Measurements from ENCODE around the gene ENTPD8.

ENTPD8 gene

DNA sequence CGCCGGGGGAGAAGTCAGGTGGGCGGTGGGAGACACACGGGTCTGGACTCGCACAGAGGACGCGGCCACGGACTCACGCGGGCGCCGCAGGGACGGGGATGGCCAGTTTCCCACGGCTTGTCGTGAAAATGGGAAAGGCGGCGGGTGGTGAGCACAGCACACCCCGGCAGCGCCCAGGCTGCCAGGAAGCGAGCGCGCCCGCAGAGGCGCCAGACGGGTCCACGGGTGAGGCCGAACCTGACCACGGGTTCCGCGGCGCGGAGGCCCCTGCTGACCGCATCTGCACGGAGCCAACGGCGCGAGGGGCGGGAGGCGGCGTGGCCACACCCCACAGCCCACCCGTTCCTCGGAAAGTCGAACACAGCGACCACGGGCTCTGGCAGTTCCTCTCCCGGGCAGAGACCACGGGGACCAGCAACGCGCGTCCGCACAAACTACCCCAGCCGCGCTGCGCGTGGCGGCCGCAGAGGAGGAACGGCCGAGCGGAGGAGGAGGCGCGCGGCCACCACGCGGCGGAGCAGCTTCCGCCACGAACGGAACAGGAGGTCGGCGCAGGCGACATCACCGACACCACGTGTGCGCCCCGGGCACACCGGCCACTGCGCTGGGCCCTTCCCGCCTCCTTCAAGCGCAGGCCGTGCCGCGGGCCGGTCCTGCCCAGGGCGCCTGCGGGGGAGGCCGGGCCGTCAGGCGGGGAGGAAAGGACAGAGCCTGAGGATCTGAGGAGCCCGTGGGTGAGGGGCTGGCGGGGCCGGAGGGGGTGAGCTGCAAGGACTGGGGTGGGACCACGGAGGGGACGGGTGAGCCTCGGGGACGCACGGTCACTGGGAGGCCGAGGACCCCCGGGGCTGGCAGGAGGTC is 23.8 kb downstream of the ENTPD8 start:
- Histone ChIP-seq H3K27me3 (ENCODE audit: insufficient read depth, poor library complexity, severe bottlenecking) (no peaks in the 10 kb centered on the region), H3K4me3 (ENCODE audit: severe bottlenecking) (peak overlapping the region; percentile 8), H3K9me3 (ENCODE audit: severe bottlenecking) (no peaks in the 10 kb centered on the region), H3K27ac (ENCODE audit: poor library complexity, severe bottlenecking) (no peak overlapping the region), H3K36me3 (ENCODE audit: low read depth) (0 out of 2 replicates have a peak, but pooled peaks cover 5% of the 10 kb centered on the region), H3K4me1 (ENCODE audit: insufficient read depth, poor library complexity, severe bottlenecking) (peaks cover 12% of the 10 kb centered on the region)
- TF ChIP-seq, protein P1, sequence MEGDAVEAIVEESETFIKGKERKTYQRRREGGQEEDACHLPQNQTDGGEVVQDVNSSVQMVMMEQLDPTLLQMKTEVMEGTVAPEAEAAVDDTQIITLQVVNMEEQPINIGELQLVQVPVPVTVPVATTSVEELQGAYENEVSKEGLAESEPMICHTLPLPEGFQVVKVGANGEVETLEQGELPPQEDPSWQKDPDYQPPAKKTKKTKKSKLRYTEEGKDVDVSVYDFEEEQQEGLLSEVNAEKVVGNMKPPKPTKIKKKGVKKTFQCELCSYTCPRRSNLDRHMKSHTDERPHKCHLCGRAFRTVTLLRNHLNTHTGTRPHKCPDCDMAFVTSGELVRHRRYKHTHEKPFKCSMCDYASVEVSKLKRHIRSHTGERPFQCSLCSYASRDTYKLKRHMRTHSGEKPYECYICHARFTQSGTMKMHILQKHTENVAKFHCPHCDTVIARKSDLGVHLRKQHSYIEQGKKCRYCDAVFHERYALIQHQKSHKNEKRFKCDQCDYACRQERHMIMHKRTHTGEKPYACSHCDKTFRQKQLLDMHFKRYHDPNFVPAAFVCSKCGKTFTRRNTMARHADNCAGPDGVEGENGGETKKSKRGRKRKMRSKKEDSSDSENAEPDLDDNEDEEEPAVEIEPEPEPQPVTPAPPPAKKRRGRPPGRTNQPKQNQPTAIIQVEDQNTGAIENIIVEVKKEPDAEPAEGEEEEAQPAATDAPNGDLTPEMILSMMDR (IDR thresholded peaks at IDR 0.05; ENCODE audit: poor library complexity, severe bottlenecking), result no peak
- DNase-seq (ENCODE audit: low spot score) (peak; percentile 65), ATAC-seq (ENCODE audit: low read depth) (peak; percentile 22; the same call in 1 of the 3 replicates)

DNA sequence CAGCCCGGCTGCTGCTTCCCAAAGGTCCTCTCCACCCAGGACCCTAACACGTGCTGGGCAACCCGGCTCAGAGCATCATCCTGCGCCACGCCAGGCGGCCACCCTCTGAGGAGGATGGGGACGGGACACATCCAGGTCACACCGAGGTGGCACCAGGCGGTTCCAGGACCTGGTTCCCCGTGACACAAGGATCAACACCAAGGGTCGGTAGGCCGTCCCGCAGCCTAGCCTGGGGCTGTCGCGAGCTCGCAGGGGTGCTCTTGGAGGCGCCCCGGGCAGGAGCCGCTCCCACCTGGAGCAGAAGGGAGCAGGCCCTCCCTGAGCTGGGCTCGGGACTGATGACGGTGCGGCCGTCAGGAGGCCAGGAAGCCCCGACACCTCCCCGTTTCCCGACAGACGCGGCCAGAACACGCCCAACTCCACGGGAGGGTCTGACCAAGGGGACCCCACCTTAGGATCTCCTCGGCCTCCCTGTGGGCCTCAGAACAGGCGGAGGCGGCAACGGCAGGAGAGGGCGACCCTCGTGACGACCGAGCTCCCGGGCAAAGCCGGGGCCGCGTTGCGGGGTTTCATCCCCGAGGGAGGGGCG is 24.5 kb downstream of the ENTPD8 start:
- TF ChIP-seq, protein P1 (IDR thresholded peaks at IDR 0.05; ENCODE audit: poor library complexity, severe bottlenecking), result no peak
- Histone ChIP-seq H3K9me3 (ENCODE audit: severe bottlenecking) (no peaks in the 10 kb centered on the region), H3K36me3 (ENCODE audit: low read depth) (0 out of 2 replicates have a peak, but pooled peaks cover 5% of the 10 kb centered on the region), H3K4me1 (ENCODE audit: insufficient read depth, poor library complexity, severe bottlenecking) (peaks cover 19% of the 10 kb centered on the region), H3K4me3 (ENCODE audit: severe bottlenecking) (no peak overlapping the region), H3K27me3 (ENCODE audit: insufficient read depth, poor library complexity, severe bottlenecking) (no peaks in the 10 kb centered on the region), H3K27ac (ENCODE audit: poor library complexity, severe bottlenecking) (no peak overlapping the region)
- no peak for ATAC-seq (ENCODE audit: low read depth)
- DNase-seq (ENCODE audit: low spot score), result no peak

DNA sequence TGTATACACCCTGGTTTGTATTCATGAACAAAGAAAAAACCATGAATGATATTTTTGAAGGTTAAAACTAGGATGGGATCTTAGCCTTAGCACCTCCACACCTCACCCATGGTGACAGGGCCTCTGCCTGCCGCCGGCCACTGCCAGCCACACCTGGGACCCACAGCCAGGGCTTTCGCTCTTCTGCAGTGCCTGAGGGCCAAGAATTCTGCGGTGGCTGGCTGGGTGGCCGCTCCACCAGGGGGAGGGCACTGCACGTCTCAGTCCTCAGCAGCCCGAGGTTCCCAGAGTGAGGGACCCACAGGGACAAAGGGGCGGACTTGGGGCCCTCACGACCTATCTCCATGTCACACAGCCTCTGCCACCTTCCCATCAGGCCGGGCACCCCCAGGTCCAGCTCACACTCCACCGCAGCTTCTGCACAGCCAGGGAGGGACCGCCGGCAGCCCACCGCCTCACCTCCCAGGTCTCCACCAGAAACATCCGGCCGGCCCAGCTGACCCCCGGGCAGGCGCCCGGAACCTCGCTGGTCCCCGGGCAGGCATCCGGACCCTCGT is 25.1 kb downstream of the ENTPD8 start:
- no peak for DNase-seq (ENCODE audit: low spot score)
- ATAC-seq (ENCODE audit: low read depth), result no peak
- Histone ChIP-seq H3K27ac (ENCODE audit: poor library complexity, severe bottlenecking) (no peak overlapping the region), H3K27me3 (ENCODE audit: insufficient read depth, poor library complexity, severe bottlenecking) (no peaks in the 10 kb centered on the region), H3K9me3 (ENCODE audit: severe bottlenecking) (no peaks in the 10 kb centered on the region), H3K36me3 (ENCODE audit: low read depth) (0 out of 2 replicates have a peak, but pooled peaks cover 5% of the 10 kb centered on the region), H3K4me3 (ENCODE audit: severe bottlenecking) (no peak overlapping the region), H3K4me1 (ENCODE audit: insufficient read depth, poor library complexity, severe bottlenecking) (peaks cover 22% of the 10 kb centered on the region)
- TF ChIP-seq, protein P1 (IDR thresholded peaks at IDR 0.05; ENCODE audit: poor library complexity, severe bottlenecking), result no peak

DNA sequence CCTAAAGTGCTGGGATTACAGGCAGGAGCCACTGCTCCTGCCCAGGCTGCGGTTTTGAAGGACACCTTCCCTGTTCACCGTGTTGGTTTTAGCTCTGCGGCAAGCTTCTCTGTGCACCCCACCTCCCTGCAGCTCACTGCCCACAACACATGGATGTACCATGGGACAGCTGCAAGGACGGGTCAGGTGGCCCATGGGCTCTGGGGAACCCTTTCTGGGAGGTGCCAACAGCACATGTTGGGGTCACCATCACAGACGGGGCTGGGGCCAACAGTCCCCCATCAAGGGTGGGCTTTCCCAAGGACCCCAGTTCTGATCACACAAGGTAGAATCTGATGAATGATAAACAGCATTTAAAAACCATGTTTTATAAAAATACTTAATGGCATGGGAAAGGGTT is 25.7 kb downstream of the ENTPD8 start:
- Histone ChIP-seq H3K27me3 (ENCODE audit: insufficient read depth, poor library complexity, severe bottlenecking) (no peaks in the 10 kb centered on the region), H3K27ac (ENCODE audit: poor library complexity, severe bottlenecking) (no peak overlapping the region), H3K9me3 (ENCODE audit: severe bottlenecking) (no peaks in the 10 kb centered on the region), H3K4me1 (ENCODE audit: insufficient read depth, poor library complexity, severe bottlenecking) (peaks cover 29% of the 10 kb centered on the region), H3K36me3 (ENCODE audit: low read depth) (0 out of 2 replicates have a peak, but pooled peaks cover 5% of the 10 kb centered on the region), H3K4me3 (ENCODE audit: severe bottlenecking) (no peak overlapping the region)
- DNase-seq (ENCODE audit: low spot score), result no peak
- TF ChIP-seq, protein P1 (IDR thresholded peaks at IDR 0.05; ENCODE audit: poor library complexity, severe bottlenecking), result no peak
- ATAC-seq (ENCODE audit: low read depth), result no peak
